ENCODE data around the gene DLGAP1.
"Not testable (repeated sequence)": the region's sequence is repeated elsewhere in the genome, so short reads cannot be mapped to it uniquely, and the experiment has no call there.

The DLGAP1 gene

GRCh38 chr18:3581890-3582289 lies 873.2 kb downstream of the DLGAP1 start:
- no peak overlapping the region for H2AFZ ChIP-seq (ENCODE audit: low read depth, low read length)
- H3K4me2 ChIP-seq (ENCODE audit: low read length), result no peak overlapping the region
- H3K9ac ChIP-seq (ENCODE audit: low read length), result no peak overlapping the region
- H3K4me3 ChIP-seq (ENCODE audit: low read length), result no peak overlapping the region
- no peaks in the 10 kb centered on the region for H3K36me3 ChIP-seq (replicated peaks; ENCODE audit: low read depth, low read length)
- no peaks in the 10 kb centered on the region for H3K79me2 ChIP-seq (ENCODE audit: low read length)
- TF ChIP-seq EZH2phosphoT487 (IDR thresholded peaks at IDR 0.05; ENCODE audit: low read depth) (no peak), CTCF (IDR thresholded peaks at IDR 0.05; ENCODE audit: low read depth, low read length) (no peak)
- no peaks in the 10 kb centered on the region for H3K27me3 ChIP-seq (ENCODE audit: low read depth, low read length)
- no peaks in the 10 kb centered on the region for H3K9me3 ChIP-seq (ENCODE audit: insufficient read depth, low read length)
- H4K20me1 ChIP-seq (ENCODE audit: insufficient read depth, low read length), result no peaks in the 10 kb centered on the region
- H3K27ac ChIP-seq (ENCODE audit: low read length), result no peak overlapping the region
- H3K4me1 ChIP-seq (ENCODE audit: low read length), result peaks cover 35% of the 10 kb centered on the region

- not testable (repeated sequence) for H2AFZ ChIP-seq (ENCODE audit: low read depth, low read length); H3K36me3 ChIP-seq (replicated peaks; ENCODE audit: low read depth, low read length); H3K27ac ChIP-seq (ENCODE audit: low read length); H3K4me2 ChIP-seq (ENCODE audit: low read length); H4K20me1 ChIP-seq (ENCODE audit: insufficient read depth, low read length); H3K9ac ChIP-seq (ENCODE audit: low read length); H3K79me2 ChIP-seq (ENCODE audit: low read length); H3K4me3 ChIP-seq (ENCODE audit: low read length); H3K9me3 ChIP-seq (ENCODE audit: insufficient read depth, low read length); H3K27me3 ChIP-seq (ENCODE audit: low read depth, low read length)
- peaks cover 25% of the 10 kb centered on the region for H3K4me1 ChIP-seq (ENCODE audit: low read length)
Observed at GRCh38 chr18:3580523-3581025, 874.5 kb downstream of the DLGAP1 start.

GRCh38 chr18:3579701-3580100 lies 875.4 kb downstream of the DLGAP1 start:
- Histone ChIP-seq H3K4me2 (ENCODE audit: low read length) (no peak overlapping the region), H3K36me3 (replicated peaks; ENCODE audit: low read depth, low read length) (no peaks in the 10 kb centered on the region), H3K79me2 (ENCODE audit: low read length) (no peaks in the 10 kb centered on the region), H2AFZ (ENCODE audit: low read depth, low read length) (no peak overlapping the region), H3K4me3 (ENCODE audit: low read length) (no peak overlapping the region), H3K9me3 (ENCODE audit: insufficient read depth, low read length) (no peaks in the 10 kb centered on the region), H3K4me1 (ENCODE audit: low read length) (peaks cover 17% of the 10 kb centered on the region), H3K9ac (ENCODE audit: low read length) (no peak overlapping the region), H3K27me3 (ENCODE audit: low read depth, low read length) (no peaks in the 10 kb centered on the region), H4K20me1 (ENCODE audit: insufficient read depth, low read length) (no peaks in the 10 kb centered on the region), H3K27ac (ENCODE audit: low read length) (no peak overlapping the region)
- TF ChIP-seq EZH2phosphoT487 (IDR thresholded peaks at IDR 0.05; ENCODE audit: low read depth), result no peak
- TF ChIP-seq CTCF (IDR thresholded peaks at IDR 0.05; ENCODE audit: low read depth, low read length), result no peak

GRCh38 chr18:3578621-3579020 lies 876.5 kb downstream of the DLGAP1 start:
- peaks cover 6% of the 10 kb centered on the region for H3K4me1 ChIP-seq (ENCODE audit: low read length)
- H3K4me3 ChIP-seq (ENCODE audit: low read length), result no peak overlapping the region
- no peak overlapping the region for H3K4me2 ChIP-seq (ENCODE audit: low read length)
- no peaks in the 10 kb centered on the region for H4K20me1 ChIP-seq (ENCODE audit: insufficient read depth, low read length)
- H3K36me3 ChIP-seq (replicated peaks; ENCODE audit: low read depth, low read length), result no peaks in the 10 kb centered on the region
- H3K79me2 ChIP-seq (ENCODE audit: low read length), result no peaks in the 10 kb centered on the region
- H3K9ac ChIP-seq (ENCODE audit: low read length), result no peak overlapping the region
- H3K27me3 ChIP-seq (ENCODE audit: low read depth, low read length), result no peaks in the 10 kb centered on the region
- H3K9me3 ChIP-seq (ENCODE audit: insufficient read depth, low read length), result no peaks in the 10 kb centered on the region
- no peak overlapping the region for H2AFZ ChIP-seq (ENCODE audit: low read depth, low read length)
- no peak overlapping the region for H3K27ac ChIP-seq (ENCODE audit: low read length)
- TF ChIP-seq EZH2phosphoT487 (IDR thresholded peaks at IDR 0.05; ENCODE audit: low read depth) (no peak), CTCF (IDR thresholded peaks at IDR 0.05; ENCODE audit: low read depth, low read length) (no peak)
